Keratinocyte (primary cell): ENCODE measurements around the gene ONECUT2.

Source experiments
- EZH2 ChIP-seq: IDR thresholded peaks from one replicate; pipeline ENCODE4 v1.6.1; 2012; ENCODE audit warnings: inconsistent platforms, mild to moderate bottlenecking, low read length, moderate library complexity
- TF ChIP-seq, protein P1 (sequence below), 3 experiments: IDR thresholded peaks in 1 of 3; conservative IDR thresholded peaks in 1 of 3; optimal IDR thresholded peaks in 1 of 3; 2 replicates in 2 of 3; 3 replicates in 1 of 3; pipeline versions ENCODE3 to v1.5.1; 2011; ENCODE audit warnings: low read length in 3 of 3, mild to moderate bottlenecking in 3 of 3, moderate library complexity in 2 of 3, control low read depth in 1 of 3, inconsistent platforms in 1 of 3; ENCODE audit not compliant: insufficient read depth in 2 of 3; ENCODE audit errors: extremely low read depth in 1 of 3

DNA sequence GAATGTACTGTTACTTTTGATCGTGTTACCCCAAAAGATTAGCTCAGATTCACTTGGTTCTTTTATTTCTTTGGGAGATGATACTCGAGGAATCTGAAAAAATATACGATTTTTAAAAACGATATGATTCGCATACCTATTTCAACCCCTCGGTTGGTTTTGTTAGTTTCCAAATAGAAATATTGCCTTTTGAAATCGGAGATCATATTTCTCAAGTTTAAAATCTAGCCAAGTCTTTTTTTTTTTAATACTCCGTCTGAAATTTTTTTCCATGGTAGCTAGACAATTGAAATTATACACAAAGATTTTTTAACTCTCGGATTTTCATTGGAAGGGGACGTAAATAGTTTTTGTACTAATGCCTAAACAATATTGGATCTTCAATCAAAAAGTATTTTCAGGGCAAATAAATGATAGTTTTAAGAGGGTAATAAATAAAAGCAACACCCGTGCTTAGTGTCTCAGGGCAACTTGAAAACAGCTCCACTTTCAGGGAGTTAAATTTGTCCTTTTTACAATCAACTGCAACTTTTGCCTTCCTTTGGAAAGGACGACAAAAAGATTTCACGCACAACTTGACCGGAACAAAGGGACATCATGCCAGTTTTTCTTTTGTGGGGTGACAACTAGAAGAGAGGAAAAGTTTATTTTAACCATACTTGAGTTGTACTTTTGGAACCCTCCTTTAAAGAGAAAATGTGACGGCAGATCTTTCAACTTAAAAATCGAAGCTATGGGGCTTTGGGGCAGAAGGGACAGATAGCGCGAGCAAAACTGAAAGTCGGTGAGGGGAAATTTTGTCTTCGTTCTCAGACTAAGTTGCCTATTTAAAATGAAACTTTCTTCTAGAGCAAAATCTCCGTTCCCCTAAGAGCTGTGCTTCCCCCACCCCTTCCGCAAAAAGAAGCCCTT is 5.8 kb upstream of the ONECUT2 start:
- TF ChIP-seq, protein P1, sequence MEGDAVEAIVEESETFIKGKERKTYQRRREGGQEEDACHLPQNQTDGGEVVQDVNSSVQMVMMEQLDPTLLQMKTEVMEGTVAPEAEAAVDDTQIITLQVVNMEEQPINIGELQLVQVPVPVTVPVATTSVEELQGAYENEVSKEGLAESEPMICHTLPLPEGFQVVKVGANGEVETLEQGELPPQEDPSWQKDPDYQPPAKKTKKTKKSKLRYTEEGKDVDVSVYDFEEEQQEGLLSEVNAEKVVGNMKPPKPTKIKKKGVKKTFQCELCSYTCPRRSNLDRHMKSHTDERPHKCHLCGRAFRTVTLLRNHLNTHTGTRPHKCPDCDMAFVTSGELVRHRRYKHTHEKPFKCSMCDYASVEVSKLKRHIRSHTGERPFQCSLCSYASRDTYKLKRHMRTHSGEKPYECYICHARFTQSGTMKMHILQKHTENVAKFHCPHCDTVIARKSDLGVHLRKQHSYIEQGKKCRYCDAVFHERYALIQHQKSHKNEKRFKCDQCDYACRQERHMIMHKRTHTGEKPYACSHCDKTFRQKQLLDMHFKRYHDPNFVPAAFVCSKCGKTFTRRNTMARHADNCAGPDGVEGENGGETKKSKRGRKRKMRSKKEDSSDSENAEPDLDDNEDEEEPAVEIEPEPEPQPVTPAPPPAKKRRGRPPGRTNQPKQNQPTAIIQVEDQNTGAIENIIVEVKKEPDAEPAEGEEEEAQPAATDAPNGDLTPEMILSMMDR (optimal IDR thresholded peaks at IDR 0.05 in 1 of 3, IDR thresholded peaks at IDR 0.05 in 1 of 3, conservative IDR thresholded peaks at IDR 0.05 in 1 of 3; ENCODE audit: extremely low read depth in 1 of 3, insufficient read depth in 2 of 3, low read length in 3 of 3), result no peak
- TF ChIP-seq EZH2, result peak; percentile 26
